ENCODE data around the gene CNTNAP4. TPM values are rescaled to one million over a fixed set of nuclear protein-coding genes. Genes with fewer than 3 reads are reported as not detected.

The CNTNAP4 gene
- total RNA-seq, 1 donor from 2014 or later: not detected

- H3K27me3 ChIP-seq: no peaks in the 10 kb centered on the region
- ATAC-seq (no peak), DNase-seq (no peak)
- H3K4me1 ChIP-seq: no peaks in the 10 kb centered on the region
- intact Hi-C loops (cut with DNase I): no loop called here
- TF ChIP-seq CTCF (IDR thresholded peaks at IDR 0.05): no peak
- H3K27ac ChIP-seq: no peak overlapping the region
- no peaks in the 10 kb centered on the region for H3K36me3 ChIP-seq
- H3K9me3 ChIP-seq: no peaks in the 10 kb centered on the region
- no peak overlapping the region for H3K4me3 ChIP-seq
These were observed 234.0 kb downstream of the CNTNAP4 start for GRCh38 chr16:76511203-76511602.

GRCh38 chr16:76518781-76519180 lies 241.6 kb downstream of the CNTNAP4 start:
- H3K27ac ChIP-seq: no peak overlapping the region
- H3K27me3 ChIP-seq: no peaks in the 10 kb centered on the region
- intact Hi-C loops (cut with DNase I): no loop called here
- ATAC-seq (no peak), DNase-seq (no peak)
- H3K4me3 ChIP-seq: no peak overlapping the region
- H3K9me3 ChIP-seq: no peaks in the 10 kb centered on the region
- H3K4me1 ChIP-seq: no peaks in the 10 kb centered on the region
- no peak for TF ChIP-seq CTCF (IDR thresholded peaks at IDR 0.05)
- H3K36me3 ChIP-seq: no peaks in the 10 kb centered on the region

GRCh38 chr16:76524356-76524755 lies 247.2 kb downstream of the CNTNAP4 start:
- intact Hi-C loops (cut with DNase I): no loop called here
- Histone ChIP-seq H3K9me3 (no peaks in the 10 kb centered on the region), H3K27me3 (no peaks in the 10 kb centered on the region), H3K4me1 (no peaks in the 10 kb centered on the region), H3K27ac (no peak overlapping the region), H3K36me3 (no peaks in the 10 kb centered on the region), H3K4me3 (no peak overlapping the region)
- ATAC-seq (no peak), DNase-seq (no peak)
- TF ChIP-seq CTCF (IDR thresholded peaks at IDR 0.05): no peak

GRCh38 chr16:76524769-76525168 lies 247.6 kb downstream of the CNTNAP4 start:
- Histone ChIP-seq H3K9me3 (no peaks in the 10 kb centered on the region), H3K4me1 (no peaks in the 10 kb centered on the region), H3K4me3 (no peak overlapping the region), H3K27ac (no peak overlapping the region), H3K27me3 (no peaks in the 10 kb centered on the region), H3K36me3 (no peaks in the 10 kb centered on the region)
- no peak for DNase-seq
- intact Hi-C loops (cut with DNase I): no loop called here
- no peak for TF ChIP-seq CTCF (IDR thresholded peaks at IDR 0.05)
- ATAC-seq: no peak

GRCh38 chr16:76527244-76527643 lies 250.0 kb downstream of the CNTNAP4 start:
- no peak for TF ChIP-seq CTCF (IDR thresholded peaks at IDR 0.05)
- Histone ChIP-seq H3K9me3 (no peaks in the 10 kb centered on the region), H3K36me3 (no peaks in the 10 kb centered on the region), H3K27me3 (no peaks in the 10 kb centered on the region), H3K4me3 (no peak overlapping the region), H3K27ac (no peak overlapping the region), H3K4me1 (no peaks in the 10 kb centered on the region)
- DNase-seq (no peak), ATAC-seq (no peak)
- intact Hi-C loops (cut with DNase I): no loop called here

- DNase-seq (no peak), ATAC-seq (no peak)
- intact Hi-C loops (cut with DNase I): no loop called here
- no peak for TF ChIP-seq CTCF (IDR thresholded peaks at IDR 0.05)
- H3K27ac ChIP-seq: no peak overlapping the region
- no peaks in the 10 kb centered on the region for H3K4me1 ChIP-seq
- no peaks in the 10 kb centered on the region for H3K27me3 ChIP-seq
- H3K36me3 ChIP-seq: no peaks in the 10 kb centered on the region
- H3K9me3 ChIP-seq: no peaks in the 10 kb centered on the region
- no peak overlapping the region for H3K4me3 ChIP-seq
These were observed 251.9 kb downstream of the CNTNAP4 start for GRCh38 chr16:76529120-76529519.

Measured in upper lobe of right lung (tissue), 1 donor.